ENCODE data around the gene CIDEC. TPM values are rescaled to one million over a fixed set of nuclear protein-coding genes. Genes with fewer than 3 reads are reported as not detected.

CIDEC gene
- total and polyA plus RNA-seq, 2 of the 8 experiments (the other 6 are each of a cell fraction or from before 2014, with no cell fraction given): not detected

- peak overlapping the region; percentile 56 to 74 for H3K4me2 ChIP-seq (ENCODE audit: insufficient read depth in 1 of 2, low read depth in 2 of 2, low read length in 2 of 2)
- no peak overlapping the region for H3K14ac ChIP-seq (ENCODE audit: insufficient read length)
- H3K4me3 ChIP-seq (ENCODE audit: extremely low read depth in 1 of 4, insufficient read depth in 2 of 4, low read depth in 3 of 4, low read length in 4 of 4): peak overlapping the region in 2 of 4 experiments; percentile 20 to 47; a peak in 4 of 8 replicates
- no peak overlapping the region for H3K23ac ChIP-seq (ENCODE audit: insufficient read length)
- TF ChIP-seq KDM1A (IDR thresholded peaks at IDR 0.05; ENCODE audit: borderline replicate concordance, low read length) (no peak), RBBP5 (IDR thresholded peaks at IDR 0.05; ENCODE audit: borderline replicate concordance, low read depth, low read length) (no peak)
- H2BK15ac ChIP-seq (ENCODE audit: low read length): peak overlapping the region; percentile 3; the same call in 1 of the 2 replicates
- no peak overlapping the region for H3K56ac ChIP-seq (replicated peaks; ENCODE audit: insufficient read length, low read depth, low read length)
- no peaks in the 10 kb centered on the region for H4K20me1 ChIP-seq (replicated peaks in 1 of 2; ENCODE audit: control insufficient read depth in 1 of 2, insufficient read depth in 2 of 2, low read length in 2 of 2)
- H3K9me3 ChIP-seq (ENCODE audit: insufficient read depth in 2 of 2, low read depth in 1 of 2, low read length in 1 of 2): peaks cover 0 to 6% of the 10 kb centered on the region in 2 experiments; a peak in 2 of 4 replicates
- H3K4me1 ChIP-seq (replicated peaks in 1 of 4; ENCODE audit: control insufficient read depth in 3 of 4, insufficient read depth in 4 of 4, low read length in 3 of 4): peaks cover 0 to 20% (median 17%) of the 10 kb centered on the region in 4 experiments; a peak in 6 of 7 replicates
- H4K5ac ChIP-seq (ENCODE audit: insufficient read length, low read depth, low read length): no peak overlapping the region
- H3K27me3 ChIP-seq (replicated peaks in 1 of 4; ENCODE audit: control insufficient read depth in 3 of 4, extremely low read depth in 1 of 4, insufficient read depth in 3 of 4, low read length in 3 of 4): peaks cover 0 to 18% (median 10%) of the 10 kb centered on the region in 4 experiments; a peak in 5 of 7 replicates
- no peak overlapping the region for H2BK20ac ChIP-seq (ENCODE audit: low read length)
- no peak overlapping the region for H2BK5ac ChIP-seq (ENCODE audit: low read depth, low read length)
- H3K27ac ChIP-seq (ENCODE audit: low read depth, low read length): no peak overlapping the region
- H2AFZ ChIP-seq (ENCODE audit: low read length): no peak overlapping the region
- no peak overlapping the region for H3K9ac ChIP-seq (replicated peaks in 1 of 4; ENCODE audit: extremely low read depth in 1 of 4, low read depth in 3 of 4, low read length in 3 of 4)
- ChIA-PET CTCF (ENCODE audit: partially characterized antibody) (interaction anchor here (1.0 to 9.1 kb wide), 7 partner anchors 11 to 97 kb away, joined by 3 to 76 read pairs (median 5); partner anchors contain the start of genes CRELD1 and IL17RE), POLR2A (ENCODE audit: partially characterized antibody) (interaction anchor here (0.7 to 5.5 kb wide), 11 partner anchors 9 to 123 kb away, joined by 3 to 43 read pairs (median 7); partner anchors contain the start of genes ARPC4, CRELD1, IL17RE and JAGN1)
- H3K36me3 ChIP-seq (ENCODE audit: control insufficient read depth in 2 of 4, insufficient read depth in 4 of 4, low read length in 3 of 4): no peaks in the 10 kb centered on the region
- no peak overlapping the region; the same call in 1 of the 2 replicates for H2BK12ac ChIP-seq (ENCODE audit: low read depth, low read length)
- no peaks in the 10 kb centered on the region for H3K79me2 ChIP-seq (ENCODE audit: control insufficient read depth in 1 of 2, insufficient read depth in 2 of 2, low read length in 2 of 2)
- H3K79me1 ChIP-seq (ENCODE audit: low read depth, low read length): no peaks in the 10 kb centered on the region
- H2BK120ac ChIP-seq (replicated peaks; ENCODE audit: low read depth, low read length): no peak overlapping the region
- DNase-seq (ENCODE audit: low read depth in 1 of 2, low spot score in 2 of 2) (no peak), FAIRE-seq (no peak)
- no peak overlapping the region; the same call in 1 of the 2 replicates for H4K8ac ChIP-seq (ENCODE audit: extremely low read depth, insufficient read depth, low read length)
- H4K91ac ChIP-seq (replicated peaks; ENCODE audit: insufficient read length, low read length): no peak overlapping the region
- no peak overlapping the region for H2AK5ac ChIP-seq (ENCODE audit: low read depth, low read length)
- H3K23me2 ChIP-seq (ENCODE audit: low read depth, low read length): peaks cover 10% of the 10 kb centered on the region; the same call in 1 of the 2 replicates
- peak overlapping the region; percentile 16 for H3K4ac ChIP-seq (replicated peaks; ENCODE audit: insufficient read length, low read depth, low read length)
- WGBS, 2 experiments (ENCODE audit: extremely low coverage in 1 of 2, insufficient coverage in 1 of 2, insufficient read length in 1 of 2, insufficient replicate concordance in 2 of 2, low coverage in 1 of 2, low lambda C conversion rate in 2 of 2, missing lambda C conversion rate in 1 of 2): 65% methylated on average over 5 of the region's 7 CpGs; no CpG with 5 or more reads in 1 of the 2 experiments
- H3K18ac ChIP-seq (ENCODE audit: extremely low read depth, low read length): peak overlapping the region; percentile 88
Observed at GRCh38 chr3:9916346-9916733, 36.3 kb upstream of the CIDEC start.

Measured in H1 (cell line).